SK-N-SH treated with all-trans-retinoic acid at 6 μM for 48 hours (cell line): ENCODE results near the gene PTPRG.

Experiments used
- ISL1 ChIP-seq: fragments of 250-450 bp; sonication (Bioruptor Pico); IDR thresholded peaks from 2 replicates; pipeline ENCODE4 v2.1.2; 2022; ENCODE audit warnings: mild to moderate bottlenecking, moderate library complexity
- PPARA ChIP-seq: fragments of 250-450 bp; sonication (Bioruptor Pico); IDR thresholded peaks from 2 replicates; pipeline ENCODE4 v1.5.0; 2020; ENCODE audit warnings: mild to moderate bottlenecking, borderline replicate concordance

DNA sequence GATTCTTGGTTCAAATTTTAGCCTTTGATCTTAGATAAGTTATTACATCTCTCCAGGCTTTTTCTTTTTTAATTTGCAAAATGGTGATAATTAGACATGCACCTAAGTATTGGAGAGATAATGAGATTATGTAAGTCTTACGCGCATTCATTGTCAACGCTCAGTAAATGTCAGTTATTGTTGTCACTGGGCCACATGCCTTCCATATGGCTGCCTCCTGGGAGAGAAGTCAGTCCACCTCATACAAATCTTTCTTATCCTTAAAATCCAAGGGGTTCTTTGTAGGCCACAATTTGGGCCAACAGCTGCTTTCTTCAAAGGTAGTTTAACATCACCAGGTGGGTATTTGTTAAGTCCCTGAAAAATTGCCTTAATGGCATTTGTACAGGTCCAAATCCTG, 25.5 kb upstream of the PTPRG start:
- TF ChIP-seq ISL1 (CRISPR knock-in tag), result no peak
- TF ChIP-seq PPARA, result no peak
